ENCODE measurements around the gene TMEM131L. TPM values are rescaled to one million over a fixed set of nuclear protein-coding genes. Genes with fewer than 3 reads are reported as not detected.

Gene TMEM131L
- total and polyA plus RNA-seq, 9 donors, result 3.6 to 18.4 (median 10.7) TPM

GRCh38 chr4:153555730-153556434, 89.7 kb downstream of the TMEM131L start:
- no peaks in the 10 kb centered on the region for H3K9me3 ChIP-seq
- H3K4me3 ChIP-seq, result no peak overlapping the region
- peak; percentile 76 to 89 (median 81) for DNase-seq
- no peak overlapping the region for H3K27ac ChIP-seq
- H3K27me3 ChIP-seq, result no peaks in the 10 kb centered on the region
- H3K36me3 ChIP-seq, result no peaks in the 10 kb centered on the region
- TF ChIP-seq CTCF (IDR thresholded peaks at IDR 0.05) (no peak), EP300 (IDR thresholded peaks at IDR 0.05) (no peak), POLR2A (IDR thresholded peaks at IDR 0.05) (no peak)
- WGBS, 3 donors, result 5 to 11% (median 11%) methylated on average over 5 of the region's 5 CpGs
- H3K4me1 ChIP-seq (ENCODE audit: insufficient read depth), result peaks cover 3% of the 10 kb centered on the region
- intact Hi-C loops (cut with DNase I), result no loop called here

- TF ChIP-seq CTCF (IDR thresholded peaks at IDR 0.05) (no peak), EP300 (IDR thresholded peaks at IDR 0.05) (no peak), POLR2A (IDR thresholded peaks at IDR 0.05) (no peak)
- no peak for DNase-seq
- Histone ChIP-seq H3K4me1 (ENCODE audit: insufficient read depth) (peaks cover 3% of the 10 kb centered on the region), H3K36me3 (no peaks in the 10 kb centered on the region), H3K27ac (no peak overlapping the region), H3K9me3 (no peaks in the 10 kb centered on the region), H3K27me3 (no peaks in the 10 kb centered on the region), H3K4me3 (no peak overlapping the region)
- WGBS, 3 donors, result 46 to 53% (median 48%) methylated on average over 3 of the region's 3 CpGs
- intact Hi-C loops (cut with DNase I), result no loop called here
Measured at GRCh38 chr4:153556435-153556815, 90.3 kb downstream of the TMEM131L start.

GRCh38 chr4:153560908-153561307, 94.7 kb downstream of the TMEM131L start:
- intact Hi-C loops (cut with DNase I), result no loop called here
- H3K36me3 ChIP-seq, result no peaks in the 10 kb centered on the region
- TF ChIP-seq CTCF (IDR thresholded peaks at IDR 0.05) (no peak), EP300 (IDR thresholded peaks at IDR 0.05) (no peak), POLR2A (IDR thresholded peaks at IDR 0.05) (no peak)
- H3K4me1 ChIP-seq (ENCODE audit: insufficient read depth), result no peaks in the 10 kb centered on the region
- H3K9me3 ChIP-seq, result no peaks in the 10 kb centered on the region
- H3K4me3 ChIP-seq, result no peak overlapping the region
- H3K27ac ChIP-seq, result no peak overlapping the region
- 96 to 100% (median 98%) methylated on average over 1 of the region's 1 CpG for WGBS, 3 donors
- no peak for DNase-seq
- no peaks in the 10 kb centered on the region for H3K27me3 ChIP-seq

GRCh38 chr4:153564630-153565525, 98.7 kb downstream of the TMEM131L start:
- intact Hi-C loops (cut with DNase I), result no loop called here
- no peaks in the 10 kb centered on the region for H3K36me3 ChIP-seq
- 51 to 63% (median 55%) methylated on average over 7 of the region's 7 CpGs for WGBS, 3 donors
- peaks cover 6% of the 10 kb centered on the region for H3K4me1 ChIP-seq (ENCODE audit: insufficient read depth)
- H3K27me3 ChIP-seq, result no peaks in the 10 kb centered on the region
- no peak overlapping the region for H3K4me3 ChIP-seq
- TF ChIP-seq POLR2A (IDR thresholded peaks at IDR 0.05), result no peak
- no peak for TF ChIP-seq CTCF (IDR thresholded peaks at IDR 0.05)
- TF ChIP-seq EP300 (IDR thresholded peaks at IDR 0.05), result no peak
- DNase-seq, result peak in 2 of 5 donors; percentile 29 to 48
- H3K27ac ChIP-seq, result no peak overlapping the region
- no peaks in the 10 kb centered on the region for H3K9me3 ChIP-seq
